ENCODE measurements around the gene OGDH.

- no peak for TF ChIP-seq CTCF (conservative IDR thresholded peaks at IDR 0.05)
- TF ChIP-seq ZFX (IDR thresholded peaks at IDR 0.05) = no peak
These were observed 101.3 kb downstream of the OGDH start for GRCh38 chr7:44707558-44708230.
